ENCODE data around the gene CTF1.
"Not testable (repeated sequence)": the region's sequence is repeated elsewhere in the genome, so short reads cannot be mapped to it uniquely, and the experiment has no call there.

The CTF1 gene

GRCh38 chr16:30929167-30929566 is 32.8 kb downstream of the CTF1 start:
- Histone ChIP-seq H3K4me3 (ENCODE audit: low read depth in 1 of 2, low read length in 1 of 2) (no peak overlapping the region), H3K4me1 (ENCODE audit: control insufficient read depth in 1 of 2, insufficient read depth in 1 of 2, low read depth in 1 of 2, low read length in 1 of 2) (no peaks in the 10 kb centered on the region), H3K36me3 (peaks cover 31% of the 10 kb centered on the region), H3K27ac (no peak overlapping the region), H3K27me3 (no peaks in the 10 kb centered on the region), H3K9me3 (no peaks in the 10 kb centered on the region)
- no peak for TF ChIP-seq CTCF (IDR thresholded peaks at IDR 0.05)

- peaks cover 31% of the 10 kb centered on the region for H3K36me3 ChIP-seq
- no peaks in the 10 kb centered on the region for H3K27me3 ChIP-seq
Measured at GRCh38 chr16:30930160-30930571, 33.8 kb downstream of the CTF1 start.

GRCh38 chr16:30931068-30931650 is 34.7 kb downstream of the CTF1 start:
- H3K4me1 ChIP-seq (ENCODE audit: control insufficient read depth in 1 of 2, insufficient read depth in 1 of 2, low read depth in 1 of 2, low read length in 1 of 2) = no peaks in the 10 kb centered on the region
- H3K27ac ChIP-seq = no peak overlapping the region
- H3K27me3 ChIP-seq = no peaks in the 10 kb centered on the region
- H3K9me3 ChIP-seq = no peaks in the 10 kb centered on the region
- no peak overlapping the region for H3K4me3 ChIP-seq (ENCODE audit: low read depth in 1 of 2, low read length in 1 of 2)
- no peak for TF ChIP-seq CTCF (IDR thresholded peaks at IDR 0.05)
- H3K36me3 ChIP-seq = peaks cover 31% of the 10 kb centered on the region

More at GRCh38 chr16:30930160-30930571, 33.8 kb downstream of the CTF1 start:
- TF ChIP-seq CTCF (IDR thresholded peaks at IDR 0.05) = no peak
- H3K4me1 ChIP-seq (ENCODE audit: control insufficient read depth in 1 of 2, insufficient read depth in 1 of 2, low read depth in 1 of 2, low read length in 1 of 2) = no peaks in the 10 kb centered on the region
- no peak overlapping the region for H3K27ac ChIP-seq
- no peaks in the 10 kb centered on the region for H3K9me3 ChIP-seq
- H3K4me3 ChIP-seq (ENCODE audit: low read depth in 1 of 2, low read length in 1 of 2) = no peak overlapping the region

- no peaks in the 10 kb centered on the region for H3K9me3 ChIP-seq
- no peak overlapping the region for H3K4me3 ChIP-seq (ENCODE audit: low read depth in 1 of 2, low read length in 1 of 2)
- peak; percentile 60 for TF ChIP-seq CTCF (IDR thresholded peaks at IDR 0.05)
- H3K4me1 ChIP-seq (ENCODE audit: control insufficient read depth in 1 of 2, insufficient read depth in 1 of 2, low read depth in 1 of 2, low read length in 1 of 2) = peaks cover 4 to 9% of the 10 kb centered on the region in 2 experiments
- H3K36me3 ChIP-seq = peaks cover 21% of the 10 kb centered on the region
- no peaks in the 10 kb centered on the region for H3K27me3 ChIP-seq
- H3K27ac ChIP-seq = no peak overlapping the region
Measured at GRCh38 chr16:30934827-30935557, 38.6 kb downstream of the CTF1 start.

- Histone ChIP-seq H3K36me3 (no peaks in the 10 kb centered on the region), H3K4me1 (ENCODE audit: control insufficient read depth in 1 of 2, insufficient read depth in 1 of 2, low read depth in 1 of 2, low read length in 1 of 2) (peaks cover 16 to 21% of the 10 kb centered on the region in 2 experiments), H3K27me3 (no peaks in the 10 kb centered on the region), H3K9me3 (no peaks in the 10 kb centered on the region), H3K27ac (no peak overlapping the region), H3K4me3 (ENCODE audit: low read depth in 1 of 2, low read length in 1 of 2) (no peak overlapping the region)
- TF ChIP-seq CTCF (IDR thresholded peaks at IDR 0.05) = no peak
Measured at GRCh38 chr16:30937692-30938091, 41.3 kb downstream of the CTF1 start.

- H3K27ac ChIP-seq = not testable (repeated sequence)
Measured at GRCh38 chr16:30939571-30939970, 43.2 kb downstream of the CTF1 start.

More at GRCh38 chr16:30939571-30939970, 43.2 kb downstream of the CTF1 start:
- H3K27me3 ChIP-seq; H3K4me3 ChIP-seq (ENCODE audit: low read depth in 1 of 2, low read length in 1 of 2); H3K36me3 ChIP-seq; H3K9me3 ChIP-seq: not testable (repeated sequence)
- peaks cover 18 to 25% of the 10 kb centered on the region in 2 experiments for H3K4me1 ChIP-seq (ENCODE audit: control insufficient read depth in 1 of 2, insufficient read depth in 1 of 2, low read depth in 1 of 2, low read length in 1 of 2)
